Measurements from ENCODE around the gene SDR42E2.
"Not testable (repeated sequence)": the region's sequence is repeated elsewhere in the genome, so short reads cannot be mapped to it uniquely, and the experiment has no call there.

Gene SDR42E2

DNA sequence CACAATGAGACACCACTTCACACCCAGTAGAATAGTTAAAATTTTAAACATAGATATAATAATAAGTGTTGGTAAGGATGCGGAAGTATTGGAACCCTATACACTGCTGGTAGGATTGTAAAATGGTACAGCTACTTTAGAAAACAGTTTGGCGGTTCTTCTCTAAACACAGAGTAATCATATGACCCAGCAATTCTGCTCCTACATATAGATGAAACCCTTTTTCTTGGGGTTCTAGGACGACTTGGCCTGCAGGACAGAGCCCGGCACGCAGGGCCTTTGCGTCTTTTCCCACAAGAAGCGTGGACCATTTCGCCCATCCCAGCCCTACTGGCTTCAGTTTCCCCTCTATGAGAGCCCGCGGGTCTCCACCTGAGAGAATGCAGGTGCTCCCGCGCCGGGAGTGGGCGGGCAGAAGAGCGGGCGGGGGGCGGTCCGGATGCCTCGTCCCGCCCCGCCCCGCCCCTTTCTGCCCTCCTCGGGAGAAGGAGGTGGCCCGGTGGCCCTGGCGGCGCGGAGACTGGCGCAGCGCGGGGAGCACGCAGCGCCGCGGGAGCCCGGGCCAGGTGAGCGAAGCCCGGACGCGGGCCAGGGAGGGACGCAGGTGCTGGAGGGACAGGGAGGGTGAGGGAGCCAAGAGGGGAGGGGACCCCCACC lies at the start of gene SDR42E2:
TSS of gene SDR42E2 (plus strand) at position 508 of the 657 bp plus-strand sequence. CDS start 3,077 bp downstream, outside the sequence.
- no peak for DNase-seq

DNA sequence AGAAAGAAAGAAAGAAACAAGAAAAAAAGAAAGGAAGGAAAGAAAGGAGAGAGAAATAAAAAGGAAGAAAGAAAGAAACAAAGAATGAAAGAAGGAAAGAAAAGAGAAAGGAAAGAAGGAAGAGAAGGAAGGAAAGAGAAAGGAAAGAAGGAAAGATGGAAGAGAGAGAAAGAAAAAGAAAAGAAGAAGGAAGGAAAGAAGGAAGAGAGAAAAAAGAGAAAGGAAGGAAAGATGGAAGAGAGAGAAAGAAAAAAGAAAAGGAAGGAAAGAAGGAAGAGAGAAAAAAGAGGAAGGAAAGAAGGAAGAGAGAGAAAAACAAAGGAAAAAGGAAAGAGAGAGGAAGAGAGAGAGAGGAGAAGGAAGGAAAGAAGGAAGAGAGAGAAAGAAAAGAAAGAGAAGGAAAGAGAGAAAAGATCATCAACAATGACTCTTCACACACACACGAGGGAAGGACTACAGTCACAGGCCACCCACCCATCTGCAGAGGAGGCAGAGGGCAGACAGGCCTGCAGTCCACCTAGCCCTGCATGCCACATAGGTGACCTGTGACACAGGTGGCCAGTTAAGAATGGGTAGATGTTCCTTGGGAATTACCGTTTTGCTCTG lies 46.1 kb upstream of the SDR42E2 start:
- DNase-seq = no peak

DNA sequence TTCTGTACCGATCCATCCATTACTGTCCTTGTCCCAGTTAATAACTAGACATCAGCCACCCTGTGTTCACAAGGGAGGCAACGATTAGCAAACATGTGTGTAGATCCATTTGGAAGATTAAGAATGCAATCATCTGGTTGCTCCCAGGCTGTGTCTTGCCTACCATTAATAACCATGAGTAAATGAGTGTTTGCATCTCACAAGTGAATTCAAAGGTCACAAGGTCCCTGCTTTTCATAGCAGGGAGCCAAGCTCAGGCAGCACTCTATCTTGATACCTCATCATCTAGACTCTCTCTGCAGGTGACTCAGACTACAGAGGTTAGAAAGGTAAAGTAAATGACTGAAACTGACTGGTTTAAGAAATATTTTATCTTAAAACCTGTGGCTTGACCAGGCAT lies 44.7 kb upstream of the SDR42E2 start:
- DNase-seq = peak; percentile 83

DNA sequence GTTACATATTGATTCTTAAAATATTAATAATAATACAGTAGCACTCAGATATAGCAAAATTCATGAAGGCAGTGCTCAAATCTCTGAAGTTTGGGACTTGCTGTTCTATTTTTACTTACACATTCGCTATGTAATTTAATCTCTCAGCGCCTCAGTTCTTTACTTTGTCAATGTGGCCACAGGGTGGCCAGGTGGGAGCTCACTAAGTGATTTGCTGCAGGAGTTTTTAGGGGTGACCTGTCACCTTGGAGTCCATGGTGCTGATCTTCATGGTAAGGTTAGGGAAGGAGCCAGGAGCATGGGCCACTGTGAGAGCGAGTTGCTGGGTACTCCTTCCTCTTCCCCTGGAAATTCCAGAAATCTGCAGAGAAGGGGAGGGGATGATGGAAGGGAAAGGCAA lies 41.9 kb upstream of the SDR42E2 start:
- DNase-seq = no peak

DNA sequence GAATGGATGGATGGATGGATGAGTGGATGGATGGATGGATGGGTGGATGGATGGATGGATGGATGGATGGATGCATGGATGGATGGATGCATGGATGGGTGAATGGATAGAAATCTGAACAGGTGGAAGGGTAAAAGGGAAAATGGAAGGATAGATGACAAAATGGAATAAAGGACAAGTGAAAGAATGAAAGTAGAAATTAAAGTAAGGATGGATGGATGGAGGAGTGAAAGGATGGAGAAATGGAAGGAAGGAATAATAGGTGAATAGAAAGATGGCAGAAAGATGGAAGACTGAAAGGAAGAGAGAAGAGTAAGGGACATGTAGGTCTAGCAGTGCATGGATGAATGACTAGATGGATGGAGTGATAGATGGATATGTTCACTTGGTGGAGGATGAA lies 40.1 kb upstream of the SDR42E2 start:
- DNase-seq = no peak

DNA sequence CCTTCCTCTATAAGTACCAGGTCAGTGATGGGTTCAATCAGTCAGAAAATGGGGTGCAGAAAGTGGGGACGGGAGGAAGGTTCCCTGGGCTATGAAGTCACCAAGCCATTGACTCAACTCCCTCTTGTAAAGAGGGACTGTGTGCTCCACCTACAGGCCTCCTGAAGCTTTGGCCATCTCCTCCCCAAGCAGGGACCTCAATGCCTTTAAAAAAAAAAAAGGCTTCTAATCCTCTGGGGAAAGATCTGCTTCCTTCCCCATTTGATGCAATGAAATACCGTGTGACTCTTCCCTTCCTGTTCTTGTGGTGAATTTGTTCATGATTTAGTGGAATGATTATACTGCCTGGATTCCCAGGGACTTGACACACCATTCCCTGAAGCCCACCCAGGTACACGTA lies 39.2 kb upstream of the SDR42E2 start:
- no peak for DNase-seq

DNA sequence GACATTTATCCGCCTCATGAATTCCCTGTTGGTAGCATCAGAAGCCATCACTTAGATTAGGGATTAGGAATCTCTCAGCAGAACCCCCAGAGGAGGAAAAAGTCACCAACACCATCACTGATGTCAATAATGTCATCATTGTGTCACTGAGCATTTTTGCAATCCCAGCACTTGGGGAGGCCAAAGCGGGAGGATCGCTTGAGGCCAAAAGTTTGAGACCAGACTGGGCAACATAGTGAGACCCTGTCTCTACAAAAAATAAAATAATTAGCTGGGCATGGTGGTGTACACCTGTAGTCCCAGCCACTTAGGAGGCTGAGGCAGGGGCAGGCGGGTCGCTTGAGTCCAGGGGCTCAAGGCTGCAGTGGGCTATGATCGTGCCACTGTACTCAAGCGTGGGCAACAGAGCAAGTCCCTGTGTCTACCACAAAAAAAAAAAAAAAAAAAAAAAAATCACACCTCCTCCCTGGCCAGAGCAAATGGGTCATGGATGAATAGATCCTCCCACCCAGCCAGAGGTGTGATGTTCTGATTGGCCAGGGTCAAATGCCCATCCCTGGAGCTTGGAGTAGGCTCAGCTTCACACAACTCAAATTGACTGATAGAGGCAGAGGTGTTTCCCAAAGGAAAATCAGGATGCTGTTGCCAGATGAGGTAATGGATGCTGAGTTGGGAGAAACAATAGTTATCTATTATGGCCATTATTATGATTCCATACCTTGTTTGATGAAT lies 38.4 kb upstream of the SDR42E2 start:
- DNase-seq = no peak

DNA sequence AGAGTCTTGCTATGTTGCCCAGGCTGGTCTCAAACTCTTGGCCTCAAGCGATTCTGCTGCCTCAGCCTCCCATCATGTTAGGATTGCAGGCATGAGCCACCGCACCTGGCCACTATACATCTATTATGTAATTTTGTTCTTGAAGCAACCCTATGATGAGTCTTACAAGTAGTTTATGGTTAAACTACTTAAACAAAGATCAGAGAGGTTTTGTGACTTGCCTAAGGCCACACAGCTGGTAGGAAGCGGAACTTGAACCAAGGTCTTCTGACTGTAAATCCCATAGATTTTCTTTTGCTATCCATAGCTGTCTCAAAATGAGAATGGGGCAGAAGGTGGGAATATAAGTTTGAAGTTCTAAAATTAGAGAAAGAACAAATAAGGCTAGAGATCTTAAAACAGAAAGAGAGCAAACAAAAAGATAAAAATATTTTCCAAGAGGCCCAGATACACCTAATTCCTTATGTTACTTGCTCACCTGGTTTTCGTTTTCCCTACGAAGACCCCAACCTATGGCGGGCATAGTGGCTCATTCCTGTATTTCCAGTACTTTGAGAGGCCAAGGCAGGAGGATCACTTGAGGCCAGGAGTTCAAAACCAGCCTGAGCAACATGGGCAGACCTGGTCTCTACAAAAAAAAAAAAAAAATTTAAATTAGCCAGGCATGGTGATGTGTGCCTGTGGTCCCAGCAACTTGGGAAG lies 37.6 kb upstream of the SDR42E2 start:
- DNase-seq = no peak

DNA sequence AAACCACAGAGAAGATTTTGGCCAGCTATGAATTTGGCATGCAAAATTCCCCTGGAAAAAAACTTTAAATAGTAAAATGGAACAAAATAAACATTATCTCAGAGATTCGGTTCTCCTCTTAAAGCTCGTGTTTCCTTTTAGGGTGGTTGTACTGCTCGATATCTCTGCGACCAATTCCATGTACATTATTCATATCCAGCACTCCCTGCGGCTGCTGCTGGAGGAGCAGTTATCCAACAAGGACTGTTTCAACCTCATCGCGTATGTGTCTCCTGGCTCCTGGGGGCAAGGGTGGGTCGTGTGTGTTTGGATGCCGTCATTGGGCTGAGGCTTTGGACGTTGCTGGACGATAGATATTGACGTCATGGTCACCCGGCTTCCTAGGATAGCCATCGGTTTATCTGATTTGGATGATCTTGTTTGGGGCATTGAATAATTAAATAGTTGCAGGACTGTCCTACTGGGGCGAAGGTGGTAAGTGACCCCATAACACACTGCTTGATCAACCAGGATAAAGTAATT lies 36.2 kb upstream of the SDR42E2 start:
- DNase-seq = no peak

DNA sequence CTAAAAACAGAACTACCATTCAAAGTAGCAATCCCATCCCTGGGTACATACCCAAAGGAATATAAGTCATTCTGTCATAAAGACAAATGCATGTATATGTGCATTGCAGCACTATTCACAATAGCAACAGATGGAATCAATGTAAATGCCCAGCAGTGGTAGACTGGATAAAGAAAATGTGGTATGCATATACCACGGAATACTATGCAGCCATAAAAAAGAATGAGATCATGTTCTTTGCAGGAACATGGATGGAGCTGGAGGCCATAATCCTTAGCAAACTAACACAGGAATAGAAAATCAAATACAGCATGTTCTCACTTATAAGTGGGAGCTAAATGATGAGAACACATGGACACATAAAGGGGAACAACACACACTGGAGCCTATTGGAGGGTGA lies 33.8 kb upstream of the SDR42E2 start:
- DNase-seq = not testable (repeated sequence)

DNA sequence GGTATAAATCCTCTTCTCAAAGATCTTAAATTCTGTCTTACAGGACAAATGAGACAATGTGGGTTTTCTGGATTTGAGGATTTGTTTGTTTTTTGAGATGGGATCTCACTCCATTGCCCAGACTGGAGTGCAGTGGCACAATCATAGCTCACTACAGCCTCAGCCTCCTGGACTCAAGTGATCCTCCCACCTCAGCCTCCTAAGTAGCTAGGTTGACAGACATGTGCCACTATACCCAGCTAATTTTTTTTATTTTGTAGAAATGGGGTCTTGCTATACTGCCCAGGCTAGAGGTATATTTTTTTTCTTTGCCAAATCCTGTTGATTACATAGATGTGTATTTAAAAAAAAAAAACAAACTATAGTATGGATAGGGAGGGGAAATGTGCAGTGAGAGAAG lies 31.8 kb upstream of the SDR42E2 start:
- DNase-seq = no peak

DNA sequence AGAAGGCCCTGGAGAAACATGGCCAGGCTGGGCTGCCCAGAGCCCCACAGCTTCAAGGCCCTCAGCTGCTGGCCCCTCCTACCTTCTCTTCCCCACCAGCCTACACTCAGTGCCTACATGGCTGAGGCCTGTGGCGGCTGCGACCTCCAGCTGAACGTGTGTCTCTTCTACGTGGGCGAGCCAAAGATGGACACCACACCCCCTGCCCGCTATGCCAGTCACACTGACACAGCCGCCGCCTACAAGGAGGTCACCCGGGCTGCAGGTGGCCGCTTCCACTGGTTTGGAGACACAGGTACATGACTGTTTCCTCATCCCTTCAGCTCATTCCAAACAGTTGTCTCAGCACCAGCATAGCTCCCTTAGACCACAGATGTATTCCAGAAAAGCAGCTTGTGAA lies 29.5 kb upstream of the SDR42E2 start:
- DNase-seq = no peak

DNA sequence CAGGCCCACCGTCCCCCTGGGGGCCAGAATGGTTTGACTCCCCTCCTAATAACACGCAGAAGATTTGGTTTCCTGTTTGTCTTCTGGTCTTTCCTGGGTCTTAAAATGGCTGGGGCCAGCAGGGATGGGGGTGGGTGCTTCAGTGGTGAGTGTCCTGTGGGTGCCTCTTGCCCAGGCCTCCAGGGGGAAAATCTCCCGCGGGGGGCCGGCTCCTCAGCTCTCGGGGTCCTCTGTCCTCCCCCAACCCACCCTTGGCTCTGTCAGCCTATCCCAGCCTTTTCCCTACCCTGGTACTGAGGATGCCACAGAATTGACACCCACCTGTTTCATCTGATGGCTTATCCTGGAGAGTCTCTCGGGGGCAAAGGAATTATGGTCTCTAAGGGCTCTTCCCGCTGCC lies 23.8 kb upstream of the SDR42E2 start:
- DNase-seq = no peak

DNA sequence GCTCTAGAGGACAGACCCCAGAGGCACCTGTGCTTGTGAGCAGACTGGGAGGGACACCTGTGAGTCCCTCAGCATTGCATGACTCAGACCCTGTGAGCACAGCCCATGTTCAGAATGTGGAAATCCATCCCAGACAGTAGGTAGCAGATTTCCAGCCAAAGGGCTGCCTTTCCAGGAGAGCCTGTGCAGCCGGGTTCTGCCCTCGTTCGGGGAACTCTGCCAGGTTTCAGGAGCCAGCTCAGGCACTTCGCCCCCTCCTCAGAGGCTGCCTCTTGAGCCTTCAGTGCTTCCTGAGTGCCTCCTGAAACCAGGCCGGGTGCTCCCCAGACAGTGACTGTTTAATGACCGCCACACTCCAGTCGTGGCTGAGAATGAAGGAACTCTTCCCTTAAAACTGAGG lies 23.3 kb upstream of the SDR42E2 start:
- DNase-seq = no peak

DNA sequence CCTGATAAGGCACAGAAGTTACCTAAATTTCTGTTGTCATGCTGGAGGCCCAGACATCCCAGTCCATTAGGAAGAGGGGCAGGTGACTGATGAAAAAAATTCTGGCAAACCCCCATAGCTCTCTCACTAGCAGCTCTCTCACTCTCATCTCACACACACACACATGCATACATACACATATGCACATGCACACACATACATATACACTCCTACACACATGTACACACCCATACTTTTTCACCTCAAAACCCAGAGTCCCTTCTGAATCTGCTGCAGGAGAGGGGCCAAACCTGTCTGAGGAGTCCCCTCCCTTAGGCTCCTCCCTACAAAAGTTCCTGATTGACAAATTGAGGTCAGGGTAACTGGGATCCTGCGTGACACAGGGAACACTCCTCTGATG lies 22.6 kb upstream of the SDR42E2 start:
- no peak for DNase-seq

DNA sequence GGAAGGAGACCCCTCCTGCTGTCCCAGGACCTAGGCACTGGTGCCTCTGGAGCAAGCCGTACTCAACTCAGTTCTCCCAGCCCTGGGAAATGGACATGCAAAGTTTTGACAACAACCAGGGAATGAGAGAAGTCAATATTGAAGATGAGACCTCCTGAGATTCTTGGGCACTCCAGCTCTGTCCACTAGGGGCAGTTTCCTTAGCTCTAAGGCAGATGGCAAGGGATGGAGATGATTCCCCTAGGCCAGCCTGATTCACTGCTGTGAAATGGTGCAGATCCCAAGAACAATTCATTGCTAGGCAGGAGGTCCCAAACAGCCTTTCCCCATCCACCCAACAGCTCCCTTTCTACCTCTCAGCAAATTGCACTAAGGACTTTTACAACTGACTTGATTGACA lies 20.5 kb upstream of the SDR42E2 start:
- DNase-seq = no peak

DNA sequence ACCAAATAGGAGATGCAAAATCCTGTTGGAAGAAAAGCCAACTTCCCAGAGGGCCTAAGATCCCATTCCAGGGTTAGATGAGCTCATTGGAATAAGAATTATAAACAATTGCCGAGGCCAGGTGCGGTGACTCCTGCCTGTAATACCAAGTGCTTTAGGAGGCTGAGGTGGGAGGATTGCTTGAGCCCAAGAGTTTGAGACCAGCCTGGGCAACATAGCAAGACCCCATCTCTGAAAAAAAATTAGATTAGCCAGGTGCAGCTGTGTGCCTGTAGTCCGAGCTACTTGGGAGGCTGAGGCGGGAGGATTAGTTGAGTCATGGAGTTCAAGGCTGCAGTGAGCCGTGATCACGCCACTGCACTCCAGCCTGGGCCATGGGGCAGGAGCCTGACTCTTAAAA lies 17.8 kb upstream of the SDR42E2 start:
- DNase-seq = no peak

DNA sequence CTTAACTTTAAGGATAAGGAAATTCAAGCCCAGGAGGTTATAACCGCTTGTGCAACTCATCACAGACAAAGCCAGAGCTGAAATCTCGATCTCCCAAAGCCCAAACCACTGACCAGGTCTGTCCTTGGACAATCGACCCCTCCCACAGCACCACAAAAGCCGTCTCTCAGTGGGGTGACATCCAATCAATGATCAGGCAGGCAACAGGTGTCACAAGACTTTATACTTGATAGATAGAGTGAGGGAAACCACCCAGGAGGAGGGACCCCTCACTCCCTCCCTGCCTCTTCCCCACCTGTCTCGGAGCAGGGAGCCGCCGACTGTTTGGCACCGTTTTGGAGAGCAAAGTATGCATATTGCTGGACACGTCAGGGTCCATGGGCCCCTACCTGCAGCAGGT lies 14.5 kb upstream of the SDR42E2 start:
- DNase-seq = no peak

DNA sequence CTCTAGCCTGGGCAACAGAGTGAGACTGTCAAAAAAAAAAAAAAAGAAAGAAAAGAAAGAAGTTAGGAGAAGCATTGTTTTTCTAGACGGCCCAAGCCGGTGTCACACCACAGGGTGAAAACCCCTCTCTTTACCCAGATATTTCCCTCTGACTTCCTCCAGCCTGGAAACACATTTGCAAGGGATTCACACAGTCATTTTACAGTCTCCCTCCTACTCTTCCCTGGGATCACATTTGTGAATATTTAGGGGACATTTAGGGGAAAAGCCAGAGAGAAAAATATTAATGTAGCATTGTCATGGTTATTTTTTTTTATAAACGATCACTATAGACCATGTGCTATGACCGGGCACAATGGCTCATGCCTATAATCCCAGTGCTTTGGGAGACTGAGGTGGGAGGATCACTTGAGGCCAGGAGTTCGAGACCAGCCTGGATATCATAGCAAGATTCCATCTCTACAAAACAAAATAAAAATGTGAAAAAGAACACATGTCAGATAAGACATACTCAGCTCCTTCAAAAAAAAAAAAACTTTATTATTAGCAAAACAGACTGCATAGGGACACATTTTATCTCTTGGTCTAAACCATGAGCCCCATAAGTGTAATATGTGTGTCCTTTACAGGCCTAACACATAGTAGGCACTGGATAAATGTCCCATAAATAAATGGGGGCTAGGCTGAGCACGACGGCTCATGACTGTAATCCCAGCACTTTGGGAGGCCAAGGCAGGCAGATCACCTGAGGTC lies 10.9 kb upstream of the SDR42E2 start:
- DNase-seq = no peak

DNA sequence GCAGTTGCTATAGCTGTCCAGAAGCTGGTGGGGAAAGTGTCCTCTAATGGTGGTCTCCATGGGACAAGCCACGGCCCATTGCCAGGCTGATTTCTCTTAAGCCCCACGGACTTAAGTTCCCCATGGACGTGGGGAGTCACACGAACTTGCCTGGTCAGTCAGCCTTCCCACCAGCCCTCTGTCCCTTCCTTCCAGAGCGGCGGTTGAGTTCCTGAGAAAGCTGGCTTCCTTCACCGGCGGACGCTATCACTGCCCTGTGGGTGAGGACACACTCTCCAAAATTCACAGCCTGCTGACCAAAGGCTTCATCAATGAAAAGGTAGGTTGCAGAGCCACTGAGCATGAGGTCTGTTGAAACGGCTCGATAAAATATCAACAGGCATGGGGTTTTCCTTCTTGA lies 10.0 kb upstream of the SDR42E2 start:
- no peak for DNase-seq

DNA sequence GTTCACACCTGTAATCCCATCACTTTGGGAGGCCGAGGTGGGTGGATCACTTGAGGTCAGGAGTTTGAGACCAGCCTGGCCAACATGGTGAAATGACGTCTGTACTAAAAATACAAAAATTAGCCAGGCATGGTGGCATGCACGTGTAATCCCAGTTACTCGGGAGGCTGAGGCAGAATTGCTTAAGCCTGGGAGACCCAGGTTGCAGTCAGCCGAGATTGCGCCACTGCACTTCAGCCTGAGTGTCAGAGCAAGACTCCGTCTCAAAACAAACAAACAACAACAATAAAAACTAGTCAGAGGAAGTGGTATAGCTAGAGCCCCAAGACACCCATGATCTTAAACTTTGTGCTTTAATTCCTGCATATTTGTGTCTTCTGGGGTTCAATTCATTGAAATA lies 9.2 kb upstream of the SDR42E2 start:
- DNase-seq = not testable (repeated sequence)

DNA sequence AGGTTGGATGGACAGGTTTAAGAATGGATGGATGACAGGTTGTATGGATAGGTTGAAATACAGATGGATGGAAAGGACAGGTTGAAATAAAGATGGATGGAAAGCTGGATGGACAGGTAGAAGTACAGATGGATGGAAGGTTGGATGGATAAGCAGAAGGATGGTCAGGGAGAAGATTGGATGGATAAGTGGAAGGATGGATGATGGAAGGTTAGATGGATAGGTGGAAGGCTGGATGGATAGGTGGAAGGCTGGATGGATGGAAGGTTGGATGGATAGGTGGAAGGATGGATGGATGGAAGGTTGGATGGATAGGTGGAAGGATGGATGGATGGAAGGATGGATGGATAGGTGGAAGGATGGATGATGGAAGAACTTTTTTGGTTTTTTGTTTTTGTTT lies 905 bp upstream of the SDR42E2 start:
- DNase-seq = no peak

DNA sequence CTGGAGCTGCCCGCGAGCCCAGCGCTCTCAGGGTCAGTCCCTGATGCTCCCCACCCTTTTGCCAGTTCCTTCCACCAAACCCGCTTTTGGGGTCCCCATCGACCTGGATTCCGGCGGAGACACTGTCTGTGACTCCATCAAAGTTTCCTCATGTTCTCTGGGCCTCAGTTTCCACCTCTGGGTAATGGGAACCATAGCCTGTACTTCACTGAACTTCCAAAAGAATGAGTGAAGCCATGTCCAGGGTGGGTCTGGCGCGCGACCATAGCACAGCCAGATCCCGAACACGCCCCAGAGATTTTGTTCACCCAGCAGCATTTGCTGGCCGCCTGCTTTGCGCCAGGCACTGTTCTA lies 327 bp downstream of the SDR42E2 start:
- no peak for DNase-seq

Measured in NCI-H2227 treated with DMSO at 0.1 percent for 48 hours (cell line).